ENCODE results near the gene TMEM88. TPM values are rescaled to one million over a fixed set of nuclear protein-coding genes. Genes with fewer than 3 reads are reported as not detected.

TMEM88 gene
- total RNA-seq, 2 experiments from 2014 or later: 2.2 to 2.4 TPM

DNA sequence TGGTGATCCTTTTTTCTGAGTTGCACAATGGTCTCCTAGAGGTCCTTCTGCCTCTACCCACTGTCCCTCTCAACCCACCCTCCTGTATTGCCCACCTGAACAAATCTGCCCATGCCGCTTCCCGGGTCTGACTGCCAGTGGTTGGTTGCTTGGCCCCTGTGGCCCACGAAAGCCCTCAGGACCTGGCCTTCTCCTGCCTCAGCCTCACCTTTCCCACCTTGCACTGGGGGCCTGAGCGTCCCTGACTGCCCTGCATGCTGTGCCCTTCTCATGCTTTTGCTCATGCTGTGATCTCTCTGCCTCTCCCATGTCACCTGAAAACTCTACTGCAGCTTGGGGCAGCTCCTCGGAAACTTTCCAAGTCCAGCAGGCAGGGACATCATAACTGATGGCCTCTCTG, 34.6 kb upstream of the TMEM88 start:
- Mint-ChIP-seq H3K4me1 (ENCODE audit: low read depth) (no peaks in the 10 kb centered on the region), H3K36me3 (no peaks in the 10 kb centered on the region), H3K27ac (no peak overlapping the region), H3K9me3 (no peaks in the 10 kb centered on the region), H3K27me3 (no peaks in the 10 kb centered on the region), H3K4me3 (no peak overlapping the region)
- intact Hi-C loops (cut with micrococcal nuclease): no loop called here
- ChIA-PET POLR2A (no interaction called here), CTCF (interaction anchor here (1.0 to 6.8 kb wide), 4 partner anchors 14 to 221 kb away, joined by 3 to 57 read pairs (median 8); partner anchors contain the start of gene KDM6B)
- DNase-seq: no peak

DNA sequence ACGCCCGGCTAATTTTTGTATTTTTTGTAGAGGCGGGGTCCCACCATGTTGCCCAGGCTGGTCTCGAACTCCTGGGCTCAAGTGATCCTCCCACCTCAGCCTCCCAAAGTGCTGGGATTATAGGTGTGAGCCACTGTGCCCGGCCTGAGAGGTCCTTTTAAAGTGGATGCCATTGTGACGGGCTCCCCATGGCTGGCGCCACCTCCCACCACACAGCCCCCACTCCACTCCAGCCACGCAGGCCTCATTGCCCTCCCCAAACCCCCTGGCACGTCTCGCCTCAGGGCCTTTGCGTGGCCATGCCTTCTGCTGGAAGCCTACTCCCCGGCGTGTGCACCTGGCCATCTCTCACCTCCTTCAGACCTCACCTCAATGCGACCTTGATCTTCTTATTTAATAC, 32.7 kb upstream of the TMEM88 start:
- POLR2A ChIA-PET: no interaction called here
- no peaks in the 10 kb centered on the region for H3K4me1 Mint-ChIP-seq (ENCODE audit: low read depth)

DNA sequence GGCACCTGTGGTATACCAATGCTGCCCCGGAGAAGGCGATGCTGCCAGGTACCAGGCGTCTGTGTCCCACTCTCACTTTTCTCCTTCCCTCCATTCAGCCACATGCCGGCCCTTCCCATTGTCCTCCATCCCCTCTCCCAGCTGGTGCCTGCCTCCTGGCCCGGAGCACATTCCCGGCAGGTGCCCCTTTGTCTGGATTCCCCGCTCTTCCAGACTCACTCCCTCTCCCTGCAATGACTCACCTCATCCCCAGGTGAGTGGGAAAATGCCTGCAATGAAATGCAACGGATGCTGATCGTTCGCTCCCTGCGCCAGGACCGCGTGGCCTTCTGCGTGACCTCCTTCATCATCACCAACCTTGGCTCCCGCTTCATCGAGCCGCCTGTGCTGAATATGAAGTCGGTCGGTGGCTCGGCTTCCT, 31.3 kb upstream of the TMEM88 start:
- intact Hi-C loops (cut with micrococcal nuclease): loop anchor here (2.0 kb wide), 1 partner anchor 81 kb away; no protein-coding TSS in a partner anchor
- H3K36me3 Mint-ChIP-seq: no peaks in the 10 kb centered on the region
- ChIA-PET CTCF (interaction anchor here (0.6 to 6.8 kb wide), 10 partner anchors 10 to 503 kb away, joined by 3 to 57 read pairs (median 4); partner anchors contain the start of gene KDM6B), POLR2A (no interaction called here)
- H3K27me3 Mint-ChIP-seq: no peaks in the 10 kb centered on the region
- no peak overlapping the region for H3K4me3 Mint-ChIP-seq
- no peaks in the 10 kb centered on the region for H3K9me3 Mint-ChIP-seq
- no peaks in the 10 kb centered on the region for H3K4me1 Mint-ChIP-seq (ENCODE audit: low read depth)
- no peak overlapping the region for H3K27ac Mint-ChIP-seq
- no peak for DNase-seq

More for the DNA sequence above, 32.7 kb upstream of the TMEM88 start:
- Mint-ChIP-seq H3K36me3 (no peaks in the 10 kb centered on the region), H3K27ac (no peak overlapping the region), H3K4me3 (no peak overlapping the region), H3K9me3 (no peaks in the 10 kb centered on the region), H3K27me3 (no peaks in the 10 kb centered on the region)
- intact Hi-C loops (cut with micrococcal nuclease): loop anchor here (1.0 to 2.0 kb wide), 3 partner anchors 29 to 168 kb away; no protein-coding TSS in a partner anchor
- DNase-seq: no peak
- CTCF ChIA-PET: interaction anchor here (1.0 to 6.8 kb wide), 11 partner anchors 13 to 168 kb away, joined by 3 to 57 read pairs (median 5); partner anchors contain the start of genes KDM6B and NAA38

DNA sequence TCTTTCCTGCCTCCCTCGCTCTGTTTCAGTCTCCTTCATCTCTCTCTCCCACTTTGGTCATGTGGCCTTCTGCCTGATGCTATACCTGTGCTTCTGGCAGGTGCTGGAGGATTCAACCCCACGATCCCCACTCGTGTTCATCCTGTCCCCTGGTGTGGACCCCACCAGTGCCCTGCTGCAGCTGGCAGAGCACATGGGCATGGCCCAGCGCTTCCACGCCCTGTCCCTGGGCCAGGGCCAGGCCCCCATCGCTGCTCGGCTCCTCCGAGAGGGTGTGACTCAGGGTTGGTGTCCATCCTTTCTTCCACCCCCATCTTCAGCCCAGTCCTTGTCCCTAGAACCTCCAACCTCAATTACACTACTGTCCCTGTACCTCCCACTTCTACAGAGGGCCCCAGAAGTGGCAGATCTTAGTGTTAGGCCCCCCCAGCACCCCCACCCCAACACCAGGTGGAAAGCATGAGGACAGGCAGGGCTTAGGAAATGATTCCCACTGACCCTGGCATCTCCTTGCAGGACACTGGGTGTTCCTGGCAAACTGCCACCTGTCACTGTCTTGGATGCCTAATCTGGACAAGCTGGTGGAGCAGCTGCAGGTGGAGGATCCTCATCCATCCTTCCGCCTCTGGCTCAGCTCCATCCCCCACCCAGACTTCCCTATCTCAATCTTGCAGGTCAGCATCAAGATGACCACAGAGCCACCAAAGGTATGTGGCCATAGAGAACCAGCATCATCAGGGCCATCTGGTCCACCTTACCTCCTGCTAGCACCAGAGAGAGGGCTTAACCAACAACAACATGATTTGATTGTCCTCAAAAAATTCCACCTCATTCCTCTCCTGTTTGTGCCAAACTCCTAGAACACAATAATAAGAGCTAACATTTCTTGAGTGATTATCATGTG, 30.6 kb upstream of the TMEM88 start:
- POLR2A ChIA-PET: no interaction called here
- H3K9me3 Mint-ChIP-seq: no peaks in the 10 kb centered on the region
- no peaks in the 10 kb centered on the region for H3K4me1 Mint-ChIP-seq (ENCODE audit: low read depth)
- H3K27ac Mint-ChIP-seq: no peak overlapping the region
- H3K27me3 Mint-ChIP-seq: no peaks in the 10 kb centered on the region
- CTCF ChIA-PET: interaction anchor here (0.9 to 6.8 kb wide), 11 partner anchors 10 to 236 kb away, joined by 3 to 57 read pairs (median 5); partner anchors contain the start of genes KDM6B and NAA38
- no peaks in the 10 kb centered on the region for H3K36me3 Mint-ChIP-seq
- no peak for DNase-seq
- intact Hi-C loops (cut with micrococcal nuclease): no loop called here
- H3K4me3 Mint-ChIP-seq: no peak overlapping the region

DNA sequence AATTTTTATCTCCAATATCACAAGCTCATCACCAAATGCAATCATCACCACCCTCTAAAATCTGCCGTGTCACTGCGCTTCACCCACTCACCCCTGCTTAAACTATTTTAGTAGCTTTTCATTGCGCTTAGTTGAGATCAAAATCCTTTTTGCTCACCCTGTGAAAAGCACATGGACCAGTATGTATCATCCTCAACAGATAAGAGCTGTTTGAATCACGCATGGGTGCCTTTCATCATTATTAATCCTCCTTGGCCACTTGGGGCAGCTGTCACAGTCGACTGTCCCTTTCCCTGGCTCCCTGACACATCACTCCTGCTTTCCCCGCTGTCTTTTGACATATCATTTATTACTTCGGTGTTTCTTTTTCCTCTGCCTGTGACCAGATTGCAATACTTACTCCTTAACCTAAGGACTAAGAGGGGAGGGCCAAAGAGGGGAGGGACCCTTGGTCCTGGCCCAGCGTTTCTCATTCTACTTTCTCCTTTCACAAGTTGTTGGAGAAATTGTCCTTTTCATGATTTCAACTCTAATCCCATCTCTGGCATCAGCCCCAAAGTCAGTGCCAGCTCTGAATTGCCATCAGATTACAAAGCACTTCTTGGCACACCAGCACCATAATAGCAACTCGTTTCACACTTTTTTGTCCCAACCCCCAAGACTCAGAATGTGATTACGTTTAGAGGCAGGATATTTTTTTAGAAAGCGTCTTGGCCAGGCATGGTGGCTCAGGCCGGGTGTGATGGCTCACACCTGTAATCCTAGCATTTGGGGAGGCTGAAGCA, 29.5 kb upstream of the TMEM88 start:
- Mint-ChIP-seq H3K27me3 (peaks cover 1% of the 10 kb centered on the region), H3K27ac (no peak overlapping the region), H3K36me3 (no peaks in the 10 kb centered on the region), H3K4me3 (no peak overlapping the region), H3K9me3 (no peaks in the 10 kb centered on the region), H3K4me1 (ENCODE audit: low read depth) (no peaks in the 10 kb centered on the region)
- ChIA-PET POLR2A (no interaction called here), CTCF (interaction anchor here (0.6 to 6.8 kb wide), 9 partner anchors 9 to 235 kb away, joined by 3 to 57 read pairs (median 7); partner anchors contain the start of genes KDM6B and NAA38)
- DNase-seq: no peak
- intact Hi-C loops (cut with micrococcal nuclease): no loop called here

DNA sequence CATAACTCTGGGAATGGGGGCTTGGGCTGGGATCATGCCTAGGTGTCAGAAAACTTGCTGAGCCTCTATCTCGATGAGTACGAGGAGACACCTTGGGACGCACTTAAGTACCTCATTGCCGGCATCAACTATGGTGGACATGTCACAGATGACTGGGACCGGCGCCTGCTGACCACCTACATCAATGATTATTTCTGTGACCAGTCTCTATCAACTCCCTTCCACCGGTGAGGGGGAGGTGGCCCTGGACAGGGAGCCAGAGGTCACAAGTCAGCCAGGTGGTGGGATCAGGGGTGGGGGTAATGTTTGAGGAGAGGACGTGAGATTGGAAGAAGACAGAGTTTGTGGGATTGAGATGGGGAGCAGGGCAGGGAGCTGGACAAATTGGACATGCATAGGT, 24.2 kb upstream of the TMEM88 start:
- peaks cover 5% of the 10 kb centered on the region for H3K4me1 Mint-ChIP-seq (ENCODE audit: low read depth)
- H3K9me3 Mint-ChIP-seq: no peaks in the 10 kb centered on the region
- H3K36me3 Mint-ChIP-seq: no peaks in the 10 kb centered on the region
- H3K27ac Mint-ChIP-seq: no peak overlapping the region
- CTCF ChIA-PET: no interaction called here
- POLR2A ChIA-PET: no interaction called here
- peaks cover 1% of the 10 kb centered on the region for H3K27me3 Mint-ChIP-seq
- no peak for DNase-seq
- H3K4me3 Mint-ChIP-seq: no peak overlapping the region
- intact Hi-C loops (cut with micrococcal nuclease): loop anchor here (10.0 kb wide), 1 partner anchor 354 kb away; no protein-coding TSS in a partner anchor

DNA sequence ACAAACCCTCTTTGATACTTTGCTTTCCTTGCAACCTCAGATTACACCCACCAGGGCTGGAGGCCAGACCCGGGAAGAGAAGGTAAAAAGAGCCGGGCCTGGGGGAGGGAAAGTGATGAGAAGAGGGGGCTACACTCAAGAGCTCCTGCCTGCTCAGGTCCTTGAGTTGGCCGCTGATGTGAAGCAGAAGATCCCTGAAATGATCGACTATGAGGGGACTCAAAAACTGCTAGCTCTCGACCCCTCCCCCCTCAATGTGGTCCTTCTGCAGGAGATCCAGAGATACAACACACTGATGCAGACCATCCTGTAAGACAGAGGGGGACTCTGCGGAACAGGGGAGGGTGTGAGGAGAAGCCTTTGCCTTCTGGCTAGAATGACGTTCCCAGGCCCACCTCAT, 23.6 kb upstream of the TMEM88 start:
- CTCF ChIA-PET: interaction anchor here (1.5 to 7.2 kb wide), 3 partner anchors 8 to 19 kb away, joined by 5 to 57 read pairs (median 49); no protein-coding TSS in a partner anchor
- Mint-ChIP-seq H3K4me3 (no peak overlapping the region), H3K36me3 (no peaks in the 10 kb centered on the region), H3K4me1 (ENCODE audit: low read depth) (peaks cover 7% of the 10 kb centered on the region), H3K27ac (no peak overlapping the region), H3K9me3 (no peaks in the 10 kb centered on the region), H3K27me3 (peaks cover 1% of the 10 kb centered on the region)
- intact Hi-C loops (cut with micrococcal nuclease): loop anchor here (10.0 kb wide), 1 partner anchor 354 kb away; no protein-coding TSS in a partner anchor
- POLR2A ChIA-PET: no interaction called here
- no peak for DNase-seq

DNA sequence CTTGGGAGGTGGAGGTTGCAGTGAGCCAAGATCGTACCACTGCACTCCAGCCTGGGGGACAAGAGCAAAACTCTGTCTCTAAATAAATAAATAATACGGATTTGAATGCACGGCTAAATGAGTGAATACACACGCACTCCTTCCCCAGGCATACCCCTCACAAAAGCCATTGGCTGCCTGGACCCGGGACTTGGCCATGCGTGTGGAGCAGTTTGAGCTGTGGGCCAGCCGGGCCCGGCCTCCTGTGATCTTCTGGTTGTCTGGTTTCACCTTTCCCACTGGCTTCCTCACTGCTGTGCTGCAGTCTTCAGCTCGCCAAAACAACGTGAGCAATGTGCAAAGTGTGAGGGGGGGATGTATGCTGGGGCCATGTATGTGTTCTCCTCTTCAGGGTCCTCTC, 22.4 kb upstream of the TMEM88 start:
- no peak overlapping the region for H3K27ac Mint-ChIP-seq
- H3K36me3 Mint-ChIP-seq: no peaks in the 10 kb centered on the region
- peaks cover 18% of the 10 kb centered on the region for H3K4me1 Mint-ChIP-seq (ENCODE audit: low read depth)
- no peak for DNase-seq
- ChIA-PET POLR2A (interaction anchor here (1.1 to 2.8 kb wide), 2 partner anchors 11 to 25 kb away, joined by 3 to 10 read pairs; partner anchors contain the start of genes CYB5D1 and NAA38), CTCF (interaction anchor here (1.1 to 7.2 kb wide), 5 partner anchors 9 to 89 kb away, joined by 4 to 57 read pairs (median 9); no protein-coding TSS in a partner anchor)
- intact Hi-C loops (cut with micrococcal nuclease): loop anchor here (10.0 kb wide), 1 partner anchor 352 kb away; no protein-coding TSS in a partner anchor
- H3K9me3 Mint-ChIP-seq: no peaks in the 10 kb centered on the region
- H3K4me3 Mint-ChIP-seq: no peak overlapping the region
- peaks cover 1% of the 10 kb centered on the region for H3K27me3 Mint-ChIP-seq

DNA sequence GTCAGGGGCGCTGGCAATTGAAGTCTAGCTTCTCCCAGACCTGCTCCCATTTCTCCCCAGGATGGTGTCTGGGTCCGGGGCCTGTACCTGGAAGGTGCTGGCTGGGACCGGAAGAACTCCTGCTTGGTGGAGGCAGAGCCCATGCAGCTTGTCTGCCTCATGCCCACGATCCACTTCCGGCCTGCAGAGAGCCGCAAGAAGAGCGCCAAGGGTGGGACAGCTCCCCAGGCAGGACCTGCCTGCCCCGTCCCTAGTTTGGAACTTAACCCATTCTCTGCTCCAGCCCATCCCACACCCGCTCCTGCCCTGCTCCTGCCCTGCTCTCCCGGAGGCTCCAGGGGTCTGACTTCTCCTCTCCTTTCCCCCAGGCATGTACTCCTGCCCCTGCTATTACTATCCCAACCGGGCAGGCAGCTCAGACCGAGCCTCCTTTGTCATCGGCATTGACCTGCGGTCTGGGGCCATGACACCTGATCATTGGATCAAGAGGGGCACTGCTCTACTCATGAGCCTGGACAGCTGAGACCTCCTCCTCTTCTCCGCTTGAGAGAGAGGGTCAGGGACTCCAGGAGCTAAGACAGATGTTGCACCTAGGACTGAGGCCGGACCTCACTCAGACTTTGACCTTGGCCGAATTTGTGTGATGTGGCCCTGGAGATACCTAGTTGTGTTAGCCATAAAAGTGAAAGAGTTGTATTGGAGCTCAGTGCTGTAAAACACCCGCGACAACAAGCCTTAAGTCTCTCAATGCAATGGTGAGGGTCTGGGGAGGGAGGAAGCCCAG, 21.7 kb upstream of the TMEM88 start:
- H3K9me3 Mint-ChIP-seq: no peaks in the 10 kb centered on the region
- H3K36me3 Mint-ChIP-seq: no peaks in the 10 kb centered on the region
- DNase-seq: no peak
- CTCF ChIA-PET: interaction anchor here (0.9 to 7.2 kb wide), 10 partner anchors 9 to 246 kb away, joined by 3 to 70 read pairs (median 7); partner anchors contain the start of gene TP53
- peak overlapping the region; percentile 61 for H3K27ac Mint-ChIP-seq
- H3K4me1 Mint-ChIP-seq (ENCODE audit: low read depth): peaks cover 24% of the 10 kb centered on the region
- peaks cover 1% of the 10 kb centered on the region for H3K27me3 Mint-ChIP-seq
- H3K4me3 Mint-ChIP-seq: peak overlapping the region; percentile 80
- intact Hi-C loops (cut with micrococcal nuclease): loop anchor here (10.0 kb wide), 1 partner anchor 352 kb away; no protein-coding TSS in a partner anchor
- POLR2A ChIA-PET: interaction anchor here (1.1 to 3.5 kb wide), 4 partner anchors 10 to 24 kb away, joined by 3 to 18 read pairs (median 8); partner anchors contain the start of genes CYB5D1 and NAA38

DNA sequence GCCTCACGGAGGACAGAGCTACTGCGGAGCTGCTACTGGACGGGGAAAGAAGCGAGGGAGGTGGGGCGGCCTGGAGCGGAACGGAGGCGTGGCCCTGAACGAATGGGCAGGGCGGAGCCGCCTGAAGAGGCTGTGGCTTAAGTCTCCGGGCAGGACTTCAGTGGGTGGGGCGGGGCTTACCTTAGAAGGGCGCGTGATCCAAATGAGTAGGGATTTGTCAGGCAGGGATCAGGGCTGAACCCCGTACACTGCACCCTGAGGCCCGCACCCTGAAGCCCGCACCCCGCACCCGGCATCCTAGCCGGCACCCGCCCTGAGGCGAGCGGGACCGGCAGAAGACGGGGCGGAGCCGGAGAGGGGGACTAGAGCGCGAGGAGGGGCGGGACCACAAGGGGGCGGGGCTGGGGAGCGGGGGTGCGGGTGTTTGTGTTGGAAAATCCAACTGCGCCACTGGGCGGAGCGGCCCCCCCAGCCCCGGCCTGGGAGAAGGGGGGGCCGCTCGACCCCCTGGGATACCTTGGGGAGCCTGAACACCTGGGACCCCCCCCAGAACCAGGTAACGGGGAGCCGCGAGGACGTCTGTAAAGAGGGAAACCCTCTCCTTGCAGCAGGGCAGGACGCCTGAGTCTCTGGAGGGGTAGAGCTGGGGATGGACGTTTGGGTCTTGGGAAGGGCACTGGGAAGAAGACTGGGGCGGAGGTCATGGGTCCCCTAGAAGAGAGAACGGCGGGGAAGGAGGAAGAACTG, 20.9 kb upstream of the TMEM88 start, which contains the start of gene KDM6B:
TSS of gene KDM6B (plus strand) at position 423 of the 747 bp plus-strand sequence. CDS start 11,338 bp downstream, outside the sequence.
- no peaks in the 10 kb centered on the region for H3K9me3 Mint-ChIP-seq
- no peaks in the 10 kb centered on the region for H3K36me3 Mint-ChIP-seq
- DNase-seq: peak; percentile 93
- intact Hi-C loops (cut with micrococcal nuclease): loop anchor here (1.0 to 10.0 kb wide), 3 partner anchors 53 to 351 kb away; partner anchors contain the start of gene TP53
- peaks cover 30% of the 10 kb centered on the region for H3K4me1 Mint-ChIP-seq (ENCODE audit: low read depth)
- peak within 1 kb of the TSS; percentile 80 for H3K4me3 Mint-ChIP-seq
- H3K27ac Mint-ChIP-seq: peak within 1 kb of the TSS; percentile 95
- peaks cover 1% of the 10 kb centered on the region for H3K27me3 Mint-ChIP-seq
- CTCF ChIA-PET: interaction anchor here (0.5 to 7.2 kb wide), 16 partner anchors 10 to 245 kb away, joined by 3 to 70 read pairs (median 8); partner anchors contain the start of genes CYB5D1, NAA38, TP53 and WRAP53
- POLR2A ChIA-PET: interaction anchor here (1.1 to 3.5 kb wide), 6 partner anchors 9 to 250 kb away, joined by 5 to 24 read pairs (median 10); partner anchors contain the start of genes CYB5D1, MPDU1 and NAA38
